GM23338 (cell line): Measurements from ENCODE around the gene THADA. TPM values are rescaled to one million over a fixed set of nuclear protein-coding genes. Genes with fewer than 3 reads are reported as not detected.
A peak's percentile ranks its signal among the peaks of the same experiment; 100 is the strongest.

Experiments used
- ATAC-seq: fragments of 200-7000 bp; cut with Tn5 transposase; 3 replicates; pipeline ENCODE4 v1.9.1; 2020
- DNase-seq: peaks from one replicate; pipeline ENCODE4 v3.0.0-alpha.2; 2015; ENCODE audit warnings: low spot score
- H2AFZ ChIP-seq: fragments of 200-600 bp; sonication (generic); 2 replicates; pipeline ENCODE4 v1.8.0; 2016; ENCODE audit warnings: antibody characterized with exemption, mild to moderate bottlenecking, moderate library complexity
- H3F3A ChIP-seq: fragments of 200-600 bp; sonication (generic); replicated peaks from 2 replicates; pipeline ENCODE4 v1.8.0; 2017; ENCODE audit warnings: antibody characterized with exemption, mixed run types, low read depth
- H3K27ac ChIP-seq: fragments of 200-600 bp; sonication (generic); 2 replicates; pipeline ENCODE4 v1.6.1; 2016; ENCODE audit warnings: low read depth
- H3K27me3 ChIP-seq: fragments of 200-600 bp; sonication (generic); 2 replicates; pipeline ENCODE4 v1.8.0; 2016; ENCODE audit warnings: mild to moderate bottlenecking, mixed run types, moderate library complexity; ENCODE audit not compliant: insufficient read depth
- H3K36me3 ChIP-seq: fragments of 200-600 bp; sonication (generic); 2 replicates; pipeline ENCODE4 v1.8.0; 2016; ENCODE audit warnings: mild to moderate bottlenecking; ENCODE audit not compliant: insufficient read depth
- H3K4me1 ChIP-seq: fragments of 200-600 bp; sonication (generic); 2 replicates; pipeline ENCODE4 v1.8.0; 2016; ENCODE audit warnings: mild to moderate bottlenecking, moderate library complexity; ENCODE audit not compliant: insufficient read depth
- H3K4me2 ChIP-seq: fragments of 200-600 bp; sonication (generic); 2 replicates; pipeline ENCODE4 v1.7.1; 2017; ENCODE audit warnings: mixed run types
- H3K4me3 ChIP-seq: fragments of 200-600 bp; sonication (generic); 2 replicates; pipeline ENCODE4 v1.6.1; 2016; ENCODE audit warnings: mixed run types
- H3K79me2 ChIP-seq: fragments of 200-600 bp; sonication (generic); replicated peaks from 2 replicates; pipeline ENCODE4 v1.8.0; 2017; ENCODE audit warnings: mild to moderate bottlenecking; ENCODE audit not compliant: insufficient read depth
- H3K9me2 ChIP-seq: fragments of 200-600 bp; sonication (generic); 2 replicates; pipeline ENCODE4 v1.8.0; 2017; ENCODE audit not compliant: insufficient read depth
- H4K20me1 ChIP-seq: fragments of 200-600 bp; sonication (generic); replicated peaks from 2 replicates; pipeline ENCODE4 v1.8.0; 2017; ENCODE audit warnings: mild to moderate bottlenecking; ENCODE audit not compliant: insufficient read depth
- H3K27ac Mint-ChIP-seq: 2 replicates; pipeline ENCODE4 v1.8.0; 2020; ENCODE audit warnings: inconsistent platforms, mild to moderate bottlenecking, moderate library complexity, mixed read lengths
- H3K27me3 Mint-ChIP-seq: 3 replicates; pipeline ENCODE4 v1.8.0; 2022; ENCODE audit warnings: low read depth, mild to moderate bottlenecking, moderate library complexity, mixed read lengths, inconsistent platforms; ENCODE audit not compliant: insufficient read depth, poor library complexity
- H3K36me3 Mint-ChIP-seq: 3 replicates; pipeline ENCODE4 v1.8.0; 2021; ENCODE audit warnings: low read depth, mild to moderate bottlenecking, inconsistent platforms, moderate library complexity, mixed read lengths
- H3K4me1 Mint-ChIP-seq: 3 replicates; pipeline ENCODE4 v1.8.0; 2020; ENCODE audit warnings: mild to moderate bottlenecking, inconsistent platforms, mixed read lengths
- H3K4me3 Mint-ChIP-seq: 3 replicates; pipeline ENCODE4 v1.8.0; 2021; ENCODE audit warnings: moderate library complexity, mild to moderate bottlenecking, inconsistent platforms, mixed read lengths
- H3K9me3 Mint-ChIP-seq: 3 replicates; pipeline ENCODE4 v1.8.0; 2020; ENCODE audit warnings: moderate library complexity, mild to moderate bottlenecking, inconsistent platforms, mixed read lengths
- EZH2phosphoT487 ChIP-seq: fragments of 200-600 bp; sonication (generic); IDR thresholded peaks from one replicate; pipeline ENCODE4 v1.8.1; 2018; ENCODE audit warnings: antibody characterized with exemption; ENCODE audit not compliant: unreplicated experiment
- JUNB ChIP-seq: IDR thresholded peaks from one replicate; pipeline ENCODE4 v1.6.1; 2016; ENCODE audit warnings: antibody characterized with exemption; ENCODE audit not compliant: unreplicated experiment
- STAT1 ChIP-seq: IDR thresholded peaks from one replicate; pipeline ENCODE4 v1.6.1; 2016; ENCODE audit warnings: antibody characterized with exemption; ENCODE audit not compliant: unreplicated experiment
- ZNF114 ChIP-seq: fragments of 250-450 bp; sonication (Bioruptor Pico); IDR thresholded peaks from 2 replicates; pipeline ENCODE4 v1.5.0; 2020; ENCODE audit warnings: mild to moderate bottlenecking, moderate library complexity
- polyA plus RNA-seq: library from polyadenylated mRNA; unstranded; fragments of >200 nt; fragmentation: Nextera tagmentation; extraction: Ambion mirVana; gene quantifications from 2 replicates; pipeline ENCODE4 v1.2.1, GENCODE V29; 2016
- total RNA-seq: library from RNA; depleted of rRNA; stranded (reverse); fragments of >200 nt; shearing (Covaris generic); gene quantifications from 2 replicates; pipeline ENCODE4 v1.2.3, GENCODE V29; 2014
- TF ChIP-seq, protein P1 (sequence below): IDR thresholded peaks from one replicate; pipeline ENCODE4 v1.6.1; 2018; ENCODE audit warnings: antibody characterized with exemption; ENCODE audit not compliant: unreplicated experiment
- TF ChIP-seq, protein P2 (sequence below): fragments of 250-450 bp; sonication (Bioruptor Pico); IDR thresholded peaks from 2 replicates; pipeline ENCODE4 v1.5.0; 2020; ENCODE audit warnings: mild to moderate bottlenecking, moderate library complexity

Gene THADA
- total and polyA plus RNA-seq, 2 experiments from 2014 or later: 17.0 to 30.7 TPM

DNA sequence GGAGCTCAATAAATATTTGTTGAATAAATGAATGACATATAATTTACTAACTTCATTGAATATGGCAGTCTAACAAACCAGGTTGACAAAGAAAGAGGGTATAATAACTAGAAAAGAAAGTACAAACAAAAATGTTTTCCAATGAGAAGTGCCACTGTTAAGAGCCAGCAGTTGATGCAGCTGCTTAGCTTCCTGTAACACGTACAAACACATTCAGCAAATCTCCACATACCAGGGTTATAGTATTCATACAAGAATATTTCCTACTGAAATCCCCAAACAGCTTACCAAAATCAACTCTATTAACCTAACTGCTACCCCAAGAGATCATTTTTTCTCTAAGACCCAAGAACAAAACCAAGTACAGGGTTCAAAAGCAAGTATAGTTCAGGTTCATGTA lies 77.7 kb downstream of the THADA start (continued):
- TF ChIP-seq, protein P1, sequence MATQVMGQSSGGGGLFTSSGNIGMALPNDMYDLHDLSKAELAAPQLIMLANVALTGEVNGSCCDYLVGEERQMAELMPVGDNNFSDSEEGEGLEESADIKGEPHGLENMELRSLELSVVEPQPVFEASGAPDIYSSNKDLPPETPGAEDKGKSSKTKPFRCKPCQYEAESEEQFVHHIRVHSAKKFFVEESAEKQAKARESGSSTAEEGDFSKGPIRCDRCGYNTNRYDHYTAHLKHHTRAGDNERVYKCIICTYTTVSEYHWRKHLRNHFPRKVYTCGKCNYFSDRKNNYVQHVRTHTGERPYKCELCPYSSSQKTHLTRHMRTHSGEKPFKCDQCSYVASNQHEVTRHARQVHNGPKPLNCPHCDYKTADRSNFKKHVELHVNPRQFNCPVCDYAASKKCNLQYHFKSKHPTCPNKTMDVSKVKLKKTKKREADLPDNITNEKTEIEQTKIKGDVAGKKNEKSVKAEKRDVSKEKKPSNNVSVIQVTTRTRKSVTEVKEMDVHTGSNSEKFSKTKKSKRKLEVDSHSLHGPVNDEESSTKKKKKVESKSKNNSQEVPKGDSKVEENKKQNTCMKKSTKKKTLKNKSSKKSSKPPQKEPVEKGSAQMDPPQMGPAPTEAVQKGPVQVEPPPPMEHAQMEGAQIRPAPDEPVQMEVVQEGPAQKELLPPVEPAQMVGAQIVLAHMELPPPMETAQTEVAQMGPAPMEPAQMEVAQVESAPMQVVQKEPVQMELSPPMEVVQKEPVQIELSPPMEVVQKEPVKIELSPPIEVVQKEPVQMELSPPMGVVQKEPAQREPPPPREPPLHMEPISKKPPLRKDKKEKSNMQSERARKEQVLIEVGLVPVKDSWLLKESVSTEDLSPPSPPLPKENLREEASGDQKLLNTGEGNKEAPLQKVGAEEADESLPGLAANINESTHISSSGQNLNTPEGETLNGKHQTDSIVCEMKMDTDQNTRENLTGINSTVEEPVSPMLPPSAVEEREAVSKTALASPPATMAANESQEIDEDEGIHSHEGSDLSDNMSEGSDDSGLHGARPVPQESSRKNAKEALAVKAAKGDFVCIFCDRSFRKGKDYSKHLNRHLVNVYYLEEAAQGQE: no peak

DNA sequence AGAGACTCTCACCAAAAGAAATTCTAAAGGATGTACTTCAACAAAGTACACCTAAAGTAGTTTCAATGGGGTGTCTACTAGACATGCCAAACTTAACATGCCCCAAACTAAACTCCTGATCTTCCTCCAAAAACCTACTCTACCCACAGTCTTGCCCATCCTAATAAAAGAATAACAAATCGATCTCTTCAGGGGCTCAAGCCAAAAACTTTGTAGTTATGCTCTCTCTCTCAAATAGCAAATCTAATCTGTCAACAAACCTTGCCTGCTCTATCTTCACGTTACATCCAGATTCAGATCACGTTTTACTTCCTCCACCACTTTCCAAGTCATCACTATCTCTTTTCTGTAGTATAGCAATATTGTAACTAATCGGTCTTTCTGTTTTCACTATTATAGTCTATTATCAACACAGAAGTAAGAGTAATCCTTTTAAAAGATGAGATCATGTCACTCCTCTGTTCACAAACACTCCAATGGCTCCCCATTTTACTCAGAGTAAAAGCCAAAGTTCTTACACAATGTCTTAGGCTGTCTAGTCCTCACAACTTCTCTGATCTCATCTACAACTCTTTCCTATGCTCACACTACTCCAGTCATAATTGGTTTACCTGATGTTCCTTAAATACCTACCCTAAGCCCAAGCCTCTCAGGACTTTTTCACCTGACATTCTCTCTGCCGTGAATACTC lies 79.9 kb downstream of the THADA start:
- Histone ChIP-seq H4K20me1 (no peaks in the 10 kb centered on the region; the same call in 1 of the 2 replicates), H3K27ac (peak overlapping the region; percentile 27; the same call in 1 of the 2 replicates), H3K36me3 (no peaks in the 10 kb centered on the region), H3K4me3 (no peak overlapping the region), H3K79me2 (no peaks in the 10 kb centered on the region), H3K27me3 (no peaks in the 10 kb centered on the region), H3K9me2 (0 out of 2 replicates have a peak, but pooled peaks cover 6% of the 10 kb centered on the region), H3F3A (peaks cover 8% of the 10 kb centered on the region; the same call in 1 of the 2 replicates), H2AFZ (no peak overlapping the region), H3K4me1 (no peaks in the 10 kb centered on the region), H3K4me2 (no peak overlapping the region)
- no peak for DNase-seq
- no peaks in the 10 kb centered on the region for H3K4me1 Mint-ChIP-seq
- H3K27me3 Mint-ChIP-seq: no peaks in the 10 kb centered on the region
- peaks cover 8% of the 10 kb centered on the region for H3K36me3 Mint-ChIP-seq
- TF ChIP-seq, protein P2, sequence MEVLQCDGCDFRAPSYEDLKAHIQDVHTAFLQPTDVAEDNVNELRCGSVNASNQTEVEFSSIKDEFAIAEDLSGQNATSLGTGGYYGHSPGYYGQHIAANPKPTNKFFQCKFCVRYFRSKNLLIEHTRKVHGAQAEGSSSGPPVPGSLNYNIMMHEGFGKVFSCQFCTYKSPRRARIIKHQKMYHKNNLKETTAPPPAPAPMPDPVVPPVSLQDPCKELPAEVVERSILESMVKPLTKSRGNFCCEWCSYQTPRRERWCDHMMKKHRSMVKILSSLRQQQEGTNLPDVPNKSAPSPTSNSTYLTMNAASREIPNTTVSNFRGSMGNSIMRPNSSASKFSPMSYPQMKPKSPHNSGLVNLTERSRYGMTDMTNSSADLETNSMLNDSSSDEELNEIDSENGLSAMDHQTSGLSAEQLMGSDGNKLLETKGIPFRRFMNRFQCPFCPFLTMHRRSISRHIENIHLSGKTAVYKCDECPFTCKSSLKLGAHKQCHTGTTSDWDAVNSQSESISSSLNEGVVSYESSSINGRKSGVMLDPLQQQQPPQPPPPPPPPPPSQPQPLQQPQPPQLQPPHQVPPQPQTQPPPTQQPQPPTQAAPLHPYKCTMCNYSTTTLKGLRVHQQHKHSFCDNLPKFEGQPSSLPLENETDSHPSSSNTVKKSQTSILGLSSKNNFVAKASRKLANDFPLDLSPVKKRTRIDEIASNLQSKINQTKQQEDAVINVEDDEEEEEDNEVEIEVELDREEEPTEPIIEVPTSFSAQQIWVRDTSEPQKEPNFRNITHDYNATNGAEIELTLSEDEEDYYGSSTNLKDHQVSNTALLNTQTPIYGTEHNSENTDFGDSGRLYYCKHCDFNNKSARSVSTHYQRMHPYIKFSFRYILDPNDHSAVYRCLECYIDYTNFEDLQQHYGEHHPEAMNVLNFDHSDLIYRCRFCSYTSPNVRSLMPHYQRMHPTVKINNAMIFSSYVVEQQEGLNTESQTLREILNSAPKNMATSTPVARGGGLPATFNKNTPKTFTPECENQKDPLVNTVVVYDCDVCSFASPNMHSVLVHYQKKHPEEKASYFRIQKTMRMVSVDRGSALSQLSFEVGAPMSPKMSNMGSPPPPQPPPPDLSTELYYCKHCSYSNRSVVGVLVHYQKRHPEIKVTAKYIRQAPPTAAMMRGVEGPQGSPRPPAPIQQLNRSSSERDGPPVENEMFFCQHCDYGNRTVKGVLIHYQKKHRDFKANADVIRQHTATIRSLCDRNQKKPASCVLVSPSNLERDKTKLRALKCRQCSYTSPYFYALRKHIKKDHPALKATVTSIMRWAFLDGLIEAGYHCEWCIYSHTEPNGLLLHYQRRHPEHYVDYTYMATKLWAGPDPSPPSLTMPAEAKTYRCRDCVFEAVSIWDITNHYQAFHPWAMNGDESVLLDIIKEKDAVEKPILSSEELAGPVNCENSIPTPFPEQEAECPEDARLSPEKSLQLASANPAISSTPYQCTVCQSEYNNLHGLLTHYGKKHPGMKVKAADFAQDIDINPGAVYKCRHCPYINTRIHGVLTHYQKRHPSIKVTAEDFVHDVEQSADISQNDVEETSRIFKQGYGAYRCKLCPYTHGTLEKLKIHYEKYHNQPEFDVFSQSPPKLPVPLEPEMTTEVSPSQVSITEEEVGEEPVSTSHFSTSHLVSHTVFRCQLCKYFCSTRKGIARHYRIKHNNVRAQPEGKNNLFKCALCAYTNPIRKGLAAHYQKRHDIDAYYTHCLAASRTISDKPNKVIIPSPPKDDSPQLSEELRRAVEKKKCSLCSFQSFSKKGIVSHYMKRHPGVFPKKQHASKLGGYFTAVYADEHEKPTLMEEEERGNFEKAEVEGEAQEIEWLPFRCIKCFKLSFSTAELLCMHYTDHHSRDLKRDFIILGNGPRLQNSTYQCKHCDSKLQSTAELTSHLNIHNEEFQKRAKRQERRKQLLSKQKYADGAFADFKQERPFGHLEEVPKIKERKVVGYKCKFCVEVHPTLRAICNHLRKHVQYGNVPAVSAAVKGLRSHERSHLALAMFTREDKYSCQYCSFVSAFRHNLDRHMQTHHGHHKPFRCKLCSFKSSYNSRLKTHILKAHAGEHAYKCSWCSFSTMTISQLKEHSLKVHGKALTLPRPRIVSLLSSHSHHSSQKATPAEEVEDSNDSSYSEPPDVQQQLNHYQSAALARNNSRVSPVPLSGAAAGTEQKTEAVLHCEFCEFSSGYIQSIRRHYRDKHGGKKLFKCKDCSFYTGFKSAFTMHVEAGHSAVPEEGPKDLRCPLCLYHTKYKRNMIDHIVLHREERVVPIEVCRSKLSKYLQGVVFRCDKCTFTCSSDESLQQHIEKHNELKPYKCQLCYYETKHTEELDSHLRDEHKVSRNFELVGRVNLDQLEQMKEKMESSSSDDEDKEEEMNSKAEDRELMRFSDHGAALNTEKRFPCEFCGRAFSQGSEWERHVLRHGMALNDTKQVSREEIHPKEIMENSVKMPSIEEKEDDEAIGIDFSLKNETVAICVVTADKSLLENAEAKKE (CRISPR knock-in tag): no peak
- TF ChIP-seq EZH2phosphoT487 (no peak), ZNF114 (no peak), STAT1 (no peak), JUNB (no peak)
- no peak for ATAC-seq
- H3K27ac Mint-ChIP-seq: no peak overlapping the region
- H3K4me3 Mint-ChIP-seq: no peak overlapping the region
- no peaks in the 10 kb centered on the region for H3K9me3 Mint-ChIP-seq
